Cardiac fibroblast (primary cell): ENCODE measurements around the gene DUSP28.

Experiments
- DNase-seq, 2 donors: peaks; one replicate each; pipeline versions ENCODE4 v3.0.0 to v3.0.0-alpha.2; 2010; ENCODE audit warnings: low read depth in 2 of 2
- H3K4me3 ChIP-seq, 2 donors: replicated peaks in 1 of 2; 1 replicate in 1 of 2; 2 replicates in 1 of 2; pipeline ENCODE4 v1.5.1; 2011; ENCODE audit warnings: low read depth in 2 of 2, low read length in 2 of 2, mild to moderate bottlenecking in 2 of 2, moderate library complexity in 1 of 2
- TF ChIP-seq, protein P1 (sequence below): IDR thresholded peaks from one replicate; pipeline ENCODE4 v1.5.1; 2011; ENCODE audit warnings: low read depth, mild to moderate bottlenecking, low read length, inconsistent platforms

The DUSP28 gene

DNA sequence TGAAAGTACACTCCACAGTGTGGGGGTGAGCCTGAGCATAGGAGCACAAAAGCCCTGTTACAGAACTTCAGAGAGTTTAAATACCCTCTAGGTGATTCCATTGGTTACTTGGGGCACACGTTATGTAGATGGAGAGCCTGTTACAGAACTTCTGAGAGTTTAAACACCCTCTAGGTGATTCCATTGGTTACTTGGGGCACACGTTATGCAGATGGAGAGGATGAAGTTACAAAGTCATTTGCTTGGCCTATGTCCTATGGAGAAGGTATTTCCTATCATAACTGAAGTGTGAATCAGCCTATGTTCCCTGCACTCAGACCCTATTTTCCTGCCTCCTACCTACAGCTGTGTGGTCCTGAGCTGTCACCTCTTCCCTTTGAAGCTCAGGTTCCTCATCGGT, 22.6 kb downstream of the DUSP28 start:
- H3K4me3 ChIP-seq: no peak overlapping the region
- TF ChIP-seq, protein P1, sequence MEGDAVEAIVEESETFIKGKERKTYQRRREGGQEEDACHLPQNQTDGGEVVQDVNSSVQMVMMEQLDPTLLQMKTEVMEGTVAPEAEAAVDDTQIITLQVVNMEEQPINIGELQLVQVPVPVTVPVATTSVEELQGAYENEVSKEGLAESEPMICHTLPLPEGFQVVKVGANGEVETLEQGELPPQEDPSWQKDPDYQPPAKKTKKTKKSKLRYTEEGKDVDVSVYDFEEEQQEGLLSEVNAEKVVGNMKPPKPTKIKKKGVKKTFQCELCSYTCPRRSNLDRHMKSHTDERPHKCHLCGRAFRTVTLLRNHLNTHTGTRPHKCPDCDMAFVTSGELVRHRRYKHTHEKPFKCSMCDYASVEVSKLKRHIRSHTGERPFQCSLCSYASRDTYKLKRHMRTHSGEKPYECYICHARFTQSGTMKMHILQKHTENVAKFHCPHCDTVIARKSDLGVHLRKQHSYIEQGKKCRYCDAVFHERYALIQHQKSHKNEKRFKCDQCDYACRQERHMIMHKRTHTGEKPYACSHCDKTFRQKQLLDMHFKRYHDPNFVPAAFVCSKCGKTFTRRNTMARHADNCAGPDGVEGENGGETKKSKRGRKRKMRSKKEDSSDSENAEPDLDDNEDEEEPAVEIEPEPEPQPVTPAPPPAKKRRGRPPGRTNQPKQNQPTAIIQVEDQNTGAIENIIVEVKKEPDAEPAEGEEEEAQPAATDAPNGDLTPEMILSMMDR: no peak
- DNase-seq: no peak

DNA sequence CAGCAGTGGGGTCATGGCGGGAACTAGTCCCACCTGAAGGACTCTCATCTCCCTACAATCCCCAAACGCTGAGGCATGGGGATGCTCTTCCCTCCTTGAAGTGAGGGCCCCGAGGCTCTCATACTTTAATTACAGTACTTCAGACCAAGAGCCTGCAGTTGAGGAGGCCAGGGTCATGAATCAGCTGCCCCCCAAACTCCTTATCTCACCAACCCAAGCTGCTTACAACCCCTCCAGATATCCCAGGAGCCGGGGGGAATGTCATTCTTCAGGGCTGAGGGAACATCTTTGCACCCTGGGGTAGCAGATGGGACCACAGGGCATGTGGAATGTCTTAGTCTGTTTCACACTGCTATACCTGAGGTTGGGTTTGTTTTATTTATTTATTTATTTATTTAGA, 23.6 kb downstream of the DUSP28 start:
- TF ChIP-seq, protein P1: no peak
- no peak overlapping the region for H3K4me3 ChIP-seq
- no peak for DNase-seq

DNA sequence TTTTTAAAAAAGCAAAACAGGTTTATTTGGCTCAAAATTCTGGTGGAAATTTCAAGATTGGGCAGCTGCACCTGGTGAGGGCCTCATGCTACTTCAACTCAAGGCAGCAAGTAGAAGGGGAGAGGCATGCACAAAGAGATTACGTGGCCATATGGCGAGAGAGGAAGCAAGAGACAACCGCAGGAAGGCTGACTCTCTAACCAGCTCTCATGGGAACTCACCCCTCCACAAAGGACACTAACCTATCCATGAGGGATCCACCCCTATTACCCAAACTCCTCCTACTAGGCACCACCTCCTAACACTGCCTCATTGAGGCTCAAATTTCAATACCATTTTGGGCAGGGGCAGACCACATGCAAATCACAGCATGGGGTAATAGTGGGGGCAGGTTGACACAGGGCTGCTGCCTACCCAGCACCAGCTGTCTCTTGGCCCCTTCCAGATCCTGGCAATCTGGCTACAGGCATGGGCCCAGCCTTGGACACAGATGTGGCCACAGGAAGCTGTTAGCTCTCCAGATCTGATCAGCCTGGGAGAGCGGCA, 24.4 kb downstream of the DUSP28 start:
- DNase-seq: peak; percentile 16 to 82
- H3K4me3 ChIP-seq: no peak overlapping the region
- TF ChIP-seq, protein P1: no peak

DNA sequence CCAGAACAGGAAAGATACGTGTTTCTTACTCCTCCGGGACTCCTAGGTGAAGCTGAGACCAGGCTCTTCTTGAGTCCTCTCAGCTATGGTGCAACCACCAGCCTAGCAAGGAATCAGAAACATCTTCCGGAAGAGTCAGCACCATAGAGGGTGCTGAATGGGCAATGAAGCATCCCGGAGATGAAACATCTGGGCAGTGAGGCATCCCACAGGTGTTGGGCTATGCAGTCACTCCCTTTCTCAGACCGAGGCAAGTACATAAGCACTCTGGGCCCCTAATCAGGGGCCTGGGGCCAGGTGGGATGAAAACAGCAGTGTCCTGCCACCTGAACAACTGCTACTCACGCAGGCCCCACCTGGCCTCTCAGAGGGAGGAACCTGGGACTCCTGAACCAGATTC, 24.9 kb downstream of the DUSP28 start:
- TF ChIP-seq, protein P1: no peak
- peak overlapping the region; percentile 96 to 97 for H3K4me3 ChIP-seq
- no peak for DNase-seq

DNA sequence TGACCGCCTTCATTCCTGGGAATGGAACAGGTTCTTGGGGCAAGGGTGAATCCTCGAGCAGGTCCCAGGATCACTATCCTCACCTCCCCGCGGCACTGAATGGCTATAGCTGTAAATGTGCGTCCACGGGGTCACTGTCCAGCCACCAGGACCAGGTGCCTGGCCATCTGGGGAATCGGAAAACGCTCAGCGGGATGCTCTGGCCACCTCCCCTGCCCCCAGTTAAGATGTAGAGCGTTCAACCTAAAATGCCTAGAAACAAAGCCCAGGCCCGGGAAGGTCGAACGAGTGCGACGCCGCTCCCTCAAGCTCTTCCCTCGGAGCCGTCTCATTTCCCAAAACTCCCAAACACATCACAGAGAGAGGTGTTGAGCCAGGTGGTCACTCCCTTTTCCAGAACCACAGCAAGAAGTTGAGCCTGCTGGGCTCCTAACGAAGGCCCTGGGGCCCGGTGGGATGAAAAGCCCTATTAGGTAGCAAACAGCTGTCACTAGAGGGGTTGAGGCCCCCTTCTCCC, 25.6 kb downstream of the DUSP28 start:
- TF ChIP-seq, protein P1: no peak
- H3K4me3 ChIP-seq: peak overlapping the region; percentile 96 to 97
- no peak for DNase-seq

DNA sequence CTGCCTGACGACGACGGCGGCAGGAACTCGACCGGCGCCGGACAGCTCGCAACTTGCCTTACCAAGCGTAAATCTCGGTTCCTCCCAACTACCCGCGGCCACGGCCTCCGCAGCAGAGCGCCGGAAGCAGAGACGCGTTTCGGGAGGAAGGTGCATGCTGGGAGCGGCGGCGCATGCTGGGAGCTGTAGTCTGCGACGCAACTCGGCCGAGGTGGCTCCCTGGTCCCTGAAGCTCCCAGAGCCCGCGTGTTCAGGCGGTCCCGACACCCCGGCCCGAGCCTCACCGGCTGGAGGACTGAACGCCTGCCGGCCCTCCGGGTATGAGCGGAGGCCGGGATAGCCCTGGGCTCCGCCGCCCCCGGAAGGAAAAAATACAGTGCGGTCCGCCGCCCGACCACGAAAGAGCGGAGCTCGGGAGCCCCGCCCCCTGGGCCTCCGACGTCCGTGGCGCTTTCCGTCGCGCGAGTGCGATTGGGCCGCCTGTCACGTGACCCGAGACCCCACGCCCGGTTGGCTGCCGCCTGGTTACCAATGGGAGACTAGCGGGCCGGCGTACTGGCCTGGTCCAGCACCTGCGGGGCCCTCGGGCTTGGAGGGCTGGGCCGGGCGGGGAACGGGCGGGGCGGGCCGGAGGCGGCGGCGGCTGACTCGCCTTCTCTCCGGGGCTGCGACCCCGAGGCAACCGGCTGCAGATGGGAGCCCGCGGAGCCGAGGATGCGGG, 26.2 kb downstream of the DUSP28 start, which contains the start of gene CAPN10:
CAPN10 (plus strand) TSS at position 537 of the 721 bp plus-strand sequence; CDS start at position 715, 178 bp downstream.
- peak; percentile 95 to 96 for DNase-seq

More for the DNA sequence above, 26.2 kb downstream of the DUSP28 start, which contains the start of gene CAPN10:
- peak within 1 kb of the TSS; percentile 96 to 97 for H3K4me3 ChIP-seq
- TF ChIP-seq, protein P1: no peak
